OCI-LY7 (cell line): ENCODE results near the gene CKM. TPM values are rescaled to one million over a fixed set of nuclear protein-coding genes. Genes with fewer than 3 reads are reported as not detected.

Experiments used
- BruUV-seq: library from RNA; stranded (reverse); fragments of 400-500 nt; replicated peaks from 2 replicates; lab custom pipeline; 2021; lab: Mats Ljungman, UMichigan
- CTCF ChIA-PET: fragments of 300-600 bp; sonication (Branson Sonifier 250); formaldehyde crosslinking; loops from one replicate; lab custom pipeline; 2022; ENCODE audit warnings: antibody characterized with exemption; ENCODE audit not compliant: unreplicated experiment; lab: Charles Lee
- POLR2A ChIA-PET: fragments of 300-600 bp; sonication (Branson Sonifier 250); formaldehyde crosslinking; loops from one replicate; lab custom pipeline; 2022; ENCODE audit warnings: antibody characterized with exemption; lab: Charles Lee
- DNase-seq: peaks from one replicate; pipeline ENCODE4 v3.0.0-alpha.2; 2015; ENCODE audit warnings: low spot score
- H2AFZ ChIP-seq: fragments of 200-600 bp; sonication (generic), shearing (Covaris generic); 2 replicates; pipeline ENCODE4 v1.6.1; 2014; ENCODE audit warnings: mild to moderate bottlenecking, antibody characterized with exemption, low read length, moderate library complexity
- H3K27ac ChIP-seq: fragments of 200-600 bp; sonication (generic); 2 replicates; pipeline ENCODE4 v1.5.1; 2014; ENCODE audit warnings: mixed run types, low read depth, mild to moderate bottlenecking, moderate library complexity, low read length, inconsistent platforms; ENCODE audit not compliant: poor library complexity, severe bottlenecking
- H3K36me3 ChIP-seq: fragments of 200-600 bp; sonication (generic); 2 replicates; pipeline ENCODE4 v1.6.1; 2014; ENCODE audit warnings: mild to moderate bottlenecking, antibody characterized with exemption, low read length, moderate library complexity, mixed read lengths; ENCODE audit not compliant: insufficient read depth
- H3K4me1 ChIP-seq: fragments of 200-600 bp; sonication (generic); 2 replicates; pipeline ENCODE4 v1.5.1; 2014; ENCODE audit warnings: mild to moderate bottlenecking, low read length; ENCODE audit not compliant: insufficient read depth, poor library complexity, severe bottlenecking
- H3K4me2 ChIP-seq: fragments of 200-600 bp; sonication (generic); 2 replicates; pipeline ENCODE4 v1.6.1; 2014; ENCODE audit warnings: mild to moderate bottlenecking, low read length
- H3K4me3 ChIP-seq: fragments of 200-600 bp; sonication (generic); 2 replicates; pipeline ENCODE4 v1.5.1; 2014; ENCODE audit warnings: mild to moderate bottlenecking, low read depth, low read length; ENCODE audit not compliant: poor library complexity, severe bottlenecking
- H3K79me2 ChIP-seq: fragments of 200-600 bp; sonication (generic); 2 replicates; pipeline ENCODE4 v1.6.1; 2016; ENCODE audit warnings: low read depth, mild to moderate bottlenecking, low read length, moderate library complexity, mixed read lengths; ENCODE audit not compliant: insufficient read depth
- H3K9me2 ChIP-seq: fragments of 200-600 bp; sonication (generic); 2 replicates; pipeline ENCODE4 v1.6.1; 2016; ENCODE audit warnings: mild to moderate bottlenecking, low read length, mixed read lengths; ENCODE audit not compliant: insufficient read depth
- H3K9me3 ChIP-seq: fragments of 200-600 bp; sonication (generic); 2 replicates; pipeline ENCODE4 v1.6.1; 2014; ENCODE audit warnings: mild to moderate bottlenecking, mixed run types, low read length, mixed read lengths
- H4K20me1 ChIP-seq: fragments of 200-600 bp; sonication (generic); 2 replicates; pipeline ENCODE4 v1.6.1; 2014; ENCODE audit warnings: mild to moderate bottlenecking, antibody characterized with exemption, low read length, moderate library complexity, mixed read lengths; ENCODE audit not compliant: insufficient read depth
- CTCF ChIP-seq: fragments of 200-600 bp; sonication (generic); conservative IDR thresholded peaks from 2 replicates; pipeline ENCODE4 v1.5.1; 2014; ENCODE audit warnings: mild to moderate bottlenecking, antibody characterized with exemption, low read length, moderate library complexity, mixed read lengths
- EZH2phosphoT487 ChIP-seq: fragments of 200-600 bp; sonication (generic); IDR thresholded peaks from 2 replicates; pipeline ENCODE4 v1.6.1; 2018; ENCODE audit warnings: low read depth, borderline replicate concordance, mild to moderate bottlenecking, mixed run types, antibody characterized with exemption, low read length, moderate library complexity, mixed read lengths
- intact Hi-C: fragments of 100-400 bp; cut with micrococcal nuclease; formaldehyde crosslinking; loops from one replicate; pipeline ENCODE4 v1.10.0; 2022; ENCODE audit not compliant: unreplicated experiment
- total RNA-seq, 2 experiments: library from RNA; depleted of rRNA in 1 of 2; stranded (reverse); fragments of >200 nt in 1 of 2; shearing (Covaris generic) in 1 of 2; gene quantifications; 2 replicates each; pipeline ENCODE4 v1.2.3, GENCODE V29; 2014 to 2022

Gene CKM
- total RNA-seq, 2 experiments from 2014 or later: not detected

GRCh38 chr19:45333609-45334303 is 11.1 kb upstream of the CKM start:
- H3K4me3 ChIP-seq: no peak overlapping the region
- H4K20me1 ChIP-seq: no peaks in the 10 kb centered on the region
- BruUV-seq: no TSS peak
- no peak for TF ChIP-seq EZH2phosphoT487
- no peaks in the 10 kb centered on the region for H3K9me2 ChIP-seq
- no peak overlapping the region for H3K4me2 ChIP-seq
- POLR2A ChIA-PET: interaction anchor here (0.7 kb wide), 1 partner anchor 171 kb away, joined by 4 read pairs; no protein-coding TSS in a partner anchor
- H3K36me3 ChIP-seq: no peaks in the 10 kb centered on the region
- CTCF ChIA-PET: no interaction called here
- no peak overlapping the region for H3K27ac ChIP-seq
- no peak overlapping the region for H2AFZ ChIP-seq
- DNase-seq: no peak
- no peaks in the 10 kb centered on the region for H3K9me3 ChIP-seq
- no peaks in the 10 kb centered on the region for H3K79me2 ChIP-seq
- intact Hi-C loops: no loop called here
- peaks cover 5% of the 10 kb centered on the region for H3K4me1 ChIP-seq

GRCh38 chr19:45331411-45331810 is 8.7 kb upstream of the CKM start:
- no TSS peak for BruUV-seq
- intact Hi-C loops: no loop called here

More at GRCh38 chr19:45331411-45331810, 8.7 kb upstream of the CKM start:
- H3K27ac ChIP-seq: no peak overlapping the region
- H4K20me1 ChIP-seq: no peaks in the 10 kb centered on the region
- H3K9me2 ChIP-seq: no peaks in the 10 kb centered on the region
- CTCF ChIA-PET: no interaction called here
- no peaks in the 10 kb centered on the region for H3K9me3 ChIP-seq
- no peak for TF ChIP-seq EZH2phosphoT487
- TF ChIP-seq CTCF: no peak
- H2AFZ ChIP-seq: no peak overlapping the region
- DNase-seq: no peak
- no peaks in the 10 kb centered on the region for H3K79me2 ChIP-seq
- H3K4me1 ChIP-seq: peaks cover under 1% of the 10 kb centered on the region
- H3K4me3 ChIP-seq: no peak overlapping the region
- no peaks in the 10 kb centered on the region for H3K36me3 ChIP-seq
- POLR2A ChIA-PET: interaction anchor here (1.0 kb wide), 1 partner anchor 12 kb away, joined by 4 read pairs; no protein-coding TSS in a partner anchor
- H3K4me2 ChIP-seq: no peak overlapping the region
